ENCODE measurements around the gene SLC2A9. TPM values are rescaled to one million over a fixed set of nuclear protein-coding genes. Genes with fewer than 3 reads are reported as not detected.

SLC2A9 gene
- 3.2 TPM for total RNA-seq

GRCh38 chr4:10020871-10021652 lies at the start of gene SLC2A9:
SLC2A9 (minus strand) TSS chr4:10021497; CDS start chr4:10021429, 68 bp downstream.
- DNase-seq (ENCODE audit: low read depth in 2 of 3, low spot score in 2 of 3) = peak in 1 of 3 donors; percentile 20

GRCh38 chr4:10069075-10069642 lies 47.9 kb upstream of the SLC2A9 start:
- no peak for DNase-seq (ENCODE audit: low read depth in 2 of 3, low spot score in 2 of 3)

GRCh38 chr4:10066670-10067651 lies 45.7 kb upstream of the SLC2A9 start:
- no peak for DNase-seq (ENCODE audit: low read depth in 2 of 3, low spot score in 2 of 3)

- DNase-seq (ENCODE audit: low read depth in 2 of 3, low spot score in 2 of 3) = no peak
These were observed 44.9 kb upstream of the SLC2A9 start for GRCh38 chr4:10066206-10066605.

- DNase-seq (ENCODE audit: low read depth in 2 of 3, low spot score in 2 of 3) = peak in 2 of 3 donors; percentile 43 to 68
These were observed 42.4 kb upstream of the SLC2A9 start for GRCh38 chr4:10063544-10064300.

- DNase-seq (ENCODE audit: low read depth in 2 of 3, low spot score in 2 of 3) = no peak
These were observed 40.5 kb upstream of the SLC2A9 start for GRCh38 chr4:10061650-10062415.

- no peak for DNase-seq (ENCODE audit: low read depth in 2 of 3, low spot score in 2 of 3)
These were observed 37.1 kb upstream of the SLC2A9 start for GRCh38 chr4:10058371-10058770.

GRCh38 chr4:10057023-10057395 lies 35.7 kb upstream of the SLC2A9 start:
- DNase-seq (ENCODE audit: low read depth in 2 of 3, low spot score in 2 of 3) = no peak

GRCh38 chr4:10056334-10057022 lies 35.2 kb upstream of the SLC2A9 start:
- no peak for DNase-seq (ENCODE audit: low read depth in 2 of 3, low spot score in 2 of 3)

- no peak for DNase-seq (ENCODE audit: low read depth in 2 of 3, low spot score in 2 of 3)
These were observed 34.6 kb upstream of the SLC2A9 start for GRCh38 chr4:10055871-10056270.

- no peak for DNase-seq (ENCODE audit: low read depth in 2 of 3, low spot score in 2 of 3)
These were observed 33.3 kb upstream of the SLC2A9 start for GRCh38 chr4:10054571-10055041.

GRCh38 chr4:10053635-10054453 lies 32.5 kb upstream of the SLC2A9 start:
- no peak for DNase-seq (ENCODE audit: low read depth in 2 of 3, low spot score in 2 of 3)

GRCh38 chr4:10051517-10052135 lies 30.3 kb upstream of the SLC2A9 start:
- DNase-seq (ENCODE audit: low read depth in 2 of 3, low spot score in 2 of 3) = no peak

GRCh38 chr4:10050721-10051120 lies 29.4 kb upstream of the SLC2A9 start:
- DNase-seq (ENCODE audit: low read depth in 2 of 3, low spot score in 2 of 3) = no peak

- no peak for DNase-seq (ENCODE audit: low read depth in 2 of 3, low spot score in 2 of 3)
These were observed 29.0 kb upstream of the SLC2A9 start for GRCh38 chr4:10050261-10050661.

- no peak for DNase-seq (ENCODE audit: low read depth in 2 of 3, low spot score in 2 of 3)
These were observed 27.8 kb upstream of the SLC2A9 start for GRCh38 chr4:10048941-10049697.

- peak in 1 of 3 donors; percentile 55 for DNase-seq (ENCODE audit: low read depth in 2 of 3, low spot score in 2 of 3)
These were observed 26.7 kb upstream of the SLC2A9 start for GRCh38 chr4:10047967-10048366.

Data from hematopoietic multipotent progenitor cell (in vitro differentiated cells).